Body of pancreas (tissue), 4 donors: Measurements from ENCODE around the gene ZBTB24.

ENCODE experiments used
- POLR2A ChIP-seq, 3 donors: fragments of 450-650 bp; IDR thresholded peaks; one replicate each; pipeline ENCODE4 v1.6.1; 2016; ENCODE audit warnings: antibody characterized with exemption in 3 of 3, mild to moderate bottlenecking in 2 of 3
- TF ChIP-seq, protein P1 (sequence below), 7 experiments: fragments of 450-650 bp in 4 of 7; fragments of 200-600 bp in 3 of 7; sonication (generic) in 3 of 7; IDR thresholded peaks; one replicate each; pipeline ENCODE4 v1.5.1; 2016 to 2019; ENCODE audit warnings: antibody characterized with exemption in 7 of 7

DNA sequence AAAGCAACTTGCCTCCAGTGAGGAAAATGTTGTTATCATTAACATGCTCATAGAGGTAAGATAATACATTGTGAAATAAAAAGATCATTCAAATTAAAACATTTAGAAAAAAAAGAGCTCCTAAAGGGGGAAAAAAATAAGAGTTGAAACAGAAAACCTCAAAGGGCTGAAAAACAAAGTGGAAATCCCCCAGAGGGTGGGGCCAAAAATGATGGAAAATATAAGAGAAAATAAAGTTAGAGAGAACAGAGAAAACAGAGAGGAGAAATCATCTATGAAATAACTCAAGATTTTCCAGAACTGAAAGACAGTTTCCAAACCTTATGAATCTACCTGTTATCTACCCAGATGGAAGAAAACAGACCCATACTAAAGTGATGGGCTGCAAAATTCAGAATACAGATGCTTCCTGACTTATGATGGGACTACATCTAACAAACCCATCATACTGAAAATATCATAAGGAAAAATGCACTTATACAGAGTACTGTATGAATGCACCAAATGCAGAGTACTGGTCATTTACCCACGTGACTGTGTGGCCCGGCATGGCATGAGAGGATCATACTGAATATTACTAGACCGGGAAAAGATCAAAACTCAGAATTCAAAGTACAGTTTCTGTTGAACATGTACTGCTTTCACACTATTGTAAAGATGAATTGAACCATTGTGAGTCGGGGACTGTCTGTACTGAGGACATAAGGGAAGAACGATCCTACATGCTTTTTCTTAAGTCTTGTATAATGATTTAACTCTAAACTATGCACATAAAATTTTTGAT, 4.0 kb downstream of the ZBTB24 start:
- TF ChIP-seq, protein P1, sequence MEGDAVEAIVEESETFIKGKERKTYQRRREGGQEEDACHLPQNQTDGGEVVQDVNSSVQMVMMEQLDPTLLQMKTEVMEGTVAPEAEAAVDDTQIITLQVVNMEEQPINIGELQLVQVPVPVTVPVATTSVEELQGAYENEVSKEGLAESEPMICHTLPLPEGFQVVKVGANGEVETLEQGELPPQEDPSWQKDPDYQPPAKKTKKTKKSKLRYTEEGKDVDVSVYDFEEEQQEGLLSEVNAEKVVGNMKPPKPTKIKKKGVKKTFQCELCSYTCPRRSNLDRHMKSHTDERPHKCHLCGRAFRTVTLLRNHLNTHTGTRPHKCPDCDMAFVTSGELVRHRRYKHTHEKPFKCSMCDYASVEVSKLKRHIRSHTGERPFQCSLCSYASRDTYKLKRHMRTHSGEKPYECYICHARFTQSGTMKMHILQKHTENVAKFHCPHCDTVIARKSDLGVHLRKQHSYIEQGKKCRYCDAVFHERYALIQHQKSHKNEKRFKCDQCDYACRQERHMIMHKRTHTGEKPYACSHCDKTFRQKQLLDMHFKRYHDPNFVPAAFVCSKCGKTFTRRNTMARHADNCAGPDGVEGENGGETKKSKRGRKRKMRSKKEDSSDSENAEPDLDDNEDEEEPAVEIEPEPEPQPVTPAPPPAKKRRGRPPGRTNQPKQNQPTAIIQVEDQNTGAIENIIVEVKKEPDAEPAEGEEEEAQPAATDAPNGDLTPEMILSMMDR (IDR thresholded peaks at IDR 0.05), result no peak
- TF ChIP-seq POLR2A (IDR thresholded peaks at IDR 0.05), result no peak
